A673 (cell line): ENCODE data around the gene PDE4A. TPM values are rescaled to one million over a fixed set of nuclear protein-coding genes. Genes with fewer than 3 reads are reported as not detected.

Experiments used
- BruUV-seq: library from RNA; stranded (reverse); fragments of 400-500 nt; replicated peaks from 2 replicates; lab custom pipeline; 2021; lab: Mats Ljungman, UMichigan
- CTCF ChIA-PET: fragments of 300-600 bp; sonication (Branson Sonifier 250); formaldehyde crosslinking; loops from one replicate; lab custom pipeline; 2022; ENCODE audit warnings: antibody characterized with exemption; lab: Charles Lee
- POLR2A ChIA-PET: fragments of 300-600 bp; sonication (Branson Sonifier 250); formaldehyde crosslinking; loops from one replicate; lab custom pipeline; 2022; ENCODE audit warnings: antibody characterized with exemption; ENCODE audit not compliant: low non-redundant PET; lab: Charles Lee
- DNase-seq: peaks from one replicate; pipeline ENCODE4 v3.0.0-alpha.2; 2015; ENCODE audit warnings: low spot score
- H3K27ac ChIP-seq: fragments of 200-600 bp; sonication (generic); 2 replicates; pipeline ENCODE4 v1.5.1; 2016; ENCODE audit warnings: mixed run types, low read depth, mild to moderate bottlenecking, mixed read lengths, antibody characterized with exemption, low read length; ENCODE audit not compliant: poor library complexity, severe bottlenecking
- H3K27me3 ChIP-seq: fragments of 200-600 bp; sonication (generic); replicated peaks from 2 replicates; pipeline ENCODE4 v1.6.1; 2017; ENCODE audit warnings: mixed run types, low read depth, mild to moderate bottlenecking, mixed read lengths, antibody characterized with exemption, low read length; ENCODE audit not compliant: insufficient read depth, poor library complexity
- H3K36me3 ChIP-seq: fragments of 200-600 bp; sonication (generic); 2 replicates; pipeline ENCODE4 v1.6.1; 2016; ENCODE audit warnings: mixed run types, mild to moderate bottlenecking, mixed read lengths, antibody characterized with exemption, low read length; ENCODE audit not compliant: insufficient read depth, poor library complexity, severe bottlenecking
- H3K4me1 ChIP-seq: fragments of 200-600 bp; sonication (generic); 2 replicates; pipeline ENCODE4 v1.6.1; 2017; ENCODE audit warnings: mixed run types, mild to moderate bottlenecking, mixed read lengths, antibody characterized with exemption, low read length; ENCODE audit not compliant: insufficient read depth, poor library complexity, severe bottlenecking
- H3K4me3 ChIP-seq: fragments of 200-600 bp; sonication (generic); 2 replicates; pipeline ENCODE4 v1.5.1; 2016; ENCODE audit warnings: low read depth, mixed run types, mild to moderate bottlenecking, mixed read lengths, low read length; ENCODE audit not compliant: poor library complexity, severe bottlenecking
- H3K9me3 ChIP-seq: fragments of 200-600 bp; sonication (generic); 2 replicates; pipeline ENCODE4 v1.6.1; 2016; ENCODE audit warnings: mixed run types, low read depth, mild to moderate bottlenecking, mixed read lengths, antibody characterized with exemption, low read length; ENCODE audit not compliant: poor library complexity, severe bottlenecking
- EZH2 ChIP-seq: fragments of 200-600 bp; sonication (generic); IDR thresholded peaks from 2 replicates; pipeline ENCODE4 v1.6.1; 2017; ENCODE audit warnings: borderline replicate concordance, low read depth, mild to moderate bottlenecking, mixed read lengths, antibody characterized with exemption, low read length; ENCODE audit not compliant: poor library complexity, severe bottlenecking
- intact Hi-C: fragments of 100-400 bp; cut with micrococcal nuclease; formaldehyde crosslinking; loops from one replicate; pipeline ENCODE4 v1.10.0; 2022; ENCODE audit not compliant: unreplicated experiment
- total RNA-seq: library from RNA; stranded (reverse); gene quantifications from 2 replicates; pipeline ENCODE4 v1.2.3, GENCODE V29; 2021
- TF ChIP-seq, protein P1 (sequence below): fragments of 300-800, 200-600 bp; sonication (generic); conservative IDR thresholded peaks from 2 replicates; pipeline ENCODE4 v1.5.1; 2017; ENCODE audit warnings: low read depth, mild to moderate bottlenecking, antibody characterized with exemption, low read length, moderate library complexity, mixed read lengths

Gene PDE4A
- total RNA-seq, 1 experiment from 2014 or later = 40.1 TPM

DNA sequence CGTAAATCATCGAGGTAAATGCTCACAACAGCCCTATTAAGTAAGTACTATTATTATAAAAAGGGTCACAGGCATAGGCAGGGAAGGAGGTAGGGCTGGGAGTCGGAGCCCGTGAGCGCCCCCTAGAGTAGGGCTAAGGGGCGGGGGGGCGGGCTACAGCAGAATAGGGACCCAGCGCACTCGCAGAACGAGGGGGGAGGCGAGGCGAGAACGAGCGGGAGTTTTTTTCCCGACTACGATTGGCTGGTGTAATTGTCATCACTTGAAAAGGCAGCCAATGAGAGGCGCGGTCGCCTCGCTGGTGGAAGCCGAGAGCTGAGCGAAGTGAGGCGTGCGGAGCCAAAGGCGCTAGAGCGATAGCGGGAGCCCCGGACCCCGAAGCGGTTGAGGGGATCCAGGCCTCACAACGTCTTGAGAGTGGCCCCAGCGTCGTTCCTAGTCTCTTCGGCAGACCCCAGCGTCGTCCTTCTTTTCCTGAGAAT, 58.6 kb downstream of the PDE4A start:
- POLR2A ChIA-PET = no interaction called here
- intact Hi-C loops = loop anchor here (5.0 kb wide), 1 partner anchor 218 kb away; no protein-coding TSS in a partner anchor
- H3K27ac ChIP-seq = no peak overlapping the region

DNA sequence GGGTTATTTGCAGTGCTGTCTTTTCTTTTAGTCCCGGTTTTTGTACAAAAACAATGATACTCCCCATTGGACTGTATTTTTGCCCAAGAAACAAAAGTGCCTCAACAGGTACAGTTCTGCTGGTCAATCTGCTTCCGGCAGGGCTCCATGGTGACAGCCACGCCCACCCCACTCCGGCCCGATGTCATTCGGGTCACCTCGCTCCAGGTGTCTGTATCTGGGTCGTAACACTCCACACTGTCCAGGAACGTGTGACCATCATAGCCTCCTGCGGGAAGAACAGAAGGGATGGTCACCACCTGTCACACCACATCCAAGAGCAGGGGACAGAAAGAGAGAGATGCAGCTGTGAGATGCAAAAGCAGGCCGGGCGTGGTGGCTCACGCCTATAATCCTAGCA, 66.2 kb downstream of the PDE4A start:
- Histone ChIP-seq H3K36me3 (peaks cover 45% of the 10 kb centered on the region), H3K4me1 (no peaks in the 10 kb centered on the region), H3K9me3 (no peaks in the 10 kb centered on the region), H3K27ac (no peak overlapping the region), H3K4me3 (no peak overlapping the region), H3K27me3 (no peaks in the 10 kb centered on the region)
- TF ChIP-seq EZH2 = no peak
- TF ChIP-seq, protein P1, sequence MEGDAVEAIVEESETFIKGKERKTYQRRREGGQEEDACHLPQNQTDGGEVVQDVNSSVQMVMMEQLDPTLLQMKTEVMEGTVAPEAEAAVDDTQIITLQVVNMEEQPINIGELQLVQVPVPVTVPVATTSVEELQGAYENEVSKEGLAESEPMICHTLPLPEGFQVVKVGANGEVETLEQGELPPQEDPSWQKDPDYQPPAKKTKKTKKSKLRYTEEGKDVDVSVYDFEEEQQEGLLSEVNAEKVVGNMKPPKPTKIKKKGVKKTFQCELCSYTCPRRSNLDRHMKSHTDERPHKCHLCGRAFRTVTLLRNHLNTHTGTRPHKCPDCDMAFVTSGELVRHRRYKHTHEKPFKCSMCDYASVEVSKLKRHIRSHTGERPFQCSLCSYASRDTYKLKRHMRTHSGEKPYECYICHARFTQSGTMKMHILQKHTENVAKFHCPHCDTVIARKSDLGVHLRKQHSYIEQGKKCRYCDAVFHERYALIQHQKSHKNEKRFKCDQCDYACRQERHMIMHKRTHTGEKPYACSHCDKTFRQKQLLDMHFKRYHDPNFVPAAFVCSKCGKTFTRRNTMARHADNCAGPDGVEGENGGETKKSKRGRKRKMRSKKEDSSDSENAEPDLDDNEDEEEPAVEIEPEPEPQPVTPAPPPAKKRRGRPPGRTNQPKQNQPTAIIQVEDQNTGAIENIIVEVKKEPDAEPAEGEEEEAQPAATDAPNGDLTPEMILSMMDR = no peak
- CTCF ChIA-PET = interaction anchor here (0.7 kb wide), 1 partner anchor 80 kb away, joined by 4 read pairs; no protein-coding TSS in a partner anchor
- BruUV-seq = no TSS peak
- POLR2A ChIA-PET = no interaction called here
- DNase-seq = no peak
- intact Hi-C loops = no loop called here

More for the DNA sequence above, 58.6 kb downstream of the PDE4A start:
- Histone ChIP-seq H3K27me3 (no peaks in the 10 kb centered on the region), H3K36me3 (no peaks in the 10 kb centered on the region), H3K4me1 (peaks cover 11% of the 10 kb centered on the region), H3K9me3 (no peaks in the 10 kb centered on the region), H3K4me3 (no peak overlapping the region)
- DNase-seq = peak; percentile 96
- TF ChIP-seq, protein P1 = peak; percentile 67
- no peak for TF ChIP-seq EZH2
- CTCF ChIA-PET = interaction anchor here (0.6 to 1.1 kb wide), 4 partner anchors 63 to 369 kb away, joined by 3 to 4 read pairs (median 3); no protein-coding TSS in a partner anchor
- BruUV-seq = no TSS peak

DNA sequence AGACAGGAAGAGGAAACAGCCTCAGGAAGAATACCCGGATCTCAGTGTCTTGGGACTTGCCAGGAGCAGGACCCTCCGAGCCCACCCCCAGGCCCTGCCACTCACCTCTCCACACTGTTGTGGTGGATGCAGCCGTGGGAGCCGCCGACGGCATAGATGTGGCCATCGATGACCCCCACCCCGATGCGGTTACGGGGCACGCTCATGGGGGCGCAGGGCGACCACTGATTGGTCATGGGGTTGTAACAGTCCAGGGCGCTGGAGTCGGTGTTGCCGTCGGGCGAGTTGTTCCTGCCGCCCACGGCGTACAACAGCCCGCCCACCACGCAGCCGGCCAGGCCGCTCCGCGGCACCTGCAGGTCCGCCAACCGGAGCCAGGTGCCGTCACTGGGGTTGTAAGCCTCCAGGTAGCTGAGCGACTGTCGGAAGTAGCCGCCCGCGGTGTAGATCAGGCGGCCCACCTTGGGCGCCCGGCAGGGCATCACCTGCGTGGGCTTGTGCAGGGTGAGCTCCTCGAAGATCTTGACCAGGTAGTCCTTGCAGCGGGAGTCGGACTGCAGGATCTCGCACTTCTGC, 71.2 kb downstream of the PDE4A start:
- BruUV-seq = no TSS peak
- POLR2A ChIA-PET = no interaction called here
- Histone ChIP-seq H3K27me3 (no peaks in the 10 kb centered on the region), H3K4me3 (no peak overlapping the region), H3K9me3 (no peaks in the 10 kb centered on the region), H3K4me1 (no peaks in the 10 kb centered on the region), H3K27ac (no peak overlapping the region), H3K36me3 (peaks cover 55% of the 10 kb centered on the region)
- CTCF ChIA-PET = interaction anchor here (0.6 kb wide), 1 partner anchor 208 kb away, joined by 3 read pairs; no protein-coding TSS in a partner anchor
- intact Hi-C loops = no loop called here
- DNase-seq = no peak
- TF ChIP-seq, protein P1 = no peak
- TF ChIP-seq EZH2 = no peak
